HG03064 (cell line): ENCODE data around the gene SHROOM1.
A peak's percentile ranks its signal among the peaks of the same experiment; 100 is the strongest.
"Not testable (repeated sequence)": the region's sequence is repeated elsewhere in the genome, so short reads cannot be mapped to it uniquely, and the experiment has no call there.

Experiments
- ATAC-seq: cut with Tn5 transposase; IDR thresholded peaks from one replicate; pipeline ENCODE4 v1.9.1; 2021; ENCODE audit warnings: low read depth; ENCODE audit not compliant: unreplicated experiment

The SHROOM1 gene, protein sequence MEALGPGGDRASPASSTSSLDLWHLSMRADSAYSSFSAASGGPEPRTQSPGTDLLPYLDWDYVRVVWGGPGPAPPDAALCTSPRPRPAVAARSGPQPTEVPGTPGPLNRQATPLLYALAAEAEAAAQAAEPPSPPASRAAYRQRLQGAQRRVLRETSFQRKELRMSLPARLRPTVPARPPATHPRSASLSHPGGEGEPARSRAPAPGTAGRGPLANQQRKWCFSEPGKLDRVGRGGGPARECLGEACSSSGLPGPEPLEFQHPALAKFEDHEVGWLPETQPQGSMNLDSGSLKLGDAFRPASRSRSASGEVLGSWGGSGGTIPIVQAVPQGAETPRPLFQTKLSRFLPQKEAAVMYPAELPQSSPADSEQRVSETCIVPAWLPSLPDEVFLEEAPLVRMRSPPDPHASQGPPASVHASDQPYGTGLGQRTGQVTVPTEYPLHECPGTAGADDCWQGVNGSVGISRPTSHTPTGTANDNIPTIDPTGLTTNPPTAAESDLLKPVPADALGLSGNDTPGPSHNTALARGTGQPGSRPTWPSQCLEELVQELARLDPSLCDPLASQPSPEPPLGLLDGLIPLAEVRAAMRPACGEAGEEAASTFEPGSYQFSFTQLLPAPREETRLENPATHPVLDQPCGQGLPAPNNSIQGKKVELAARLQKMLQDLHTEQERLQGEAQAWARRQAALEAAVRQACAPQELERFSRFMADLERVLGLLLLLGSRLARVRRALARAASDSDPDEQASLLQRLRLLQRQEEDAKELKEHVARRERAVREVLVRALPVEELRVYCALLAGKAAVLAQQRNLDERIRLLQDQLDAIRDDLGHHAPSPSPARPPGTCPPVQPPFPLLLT

DNA sequence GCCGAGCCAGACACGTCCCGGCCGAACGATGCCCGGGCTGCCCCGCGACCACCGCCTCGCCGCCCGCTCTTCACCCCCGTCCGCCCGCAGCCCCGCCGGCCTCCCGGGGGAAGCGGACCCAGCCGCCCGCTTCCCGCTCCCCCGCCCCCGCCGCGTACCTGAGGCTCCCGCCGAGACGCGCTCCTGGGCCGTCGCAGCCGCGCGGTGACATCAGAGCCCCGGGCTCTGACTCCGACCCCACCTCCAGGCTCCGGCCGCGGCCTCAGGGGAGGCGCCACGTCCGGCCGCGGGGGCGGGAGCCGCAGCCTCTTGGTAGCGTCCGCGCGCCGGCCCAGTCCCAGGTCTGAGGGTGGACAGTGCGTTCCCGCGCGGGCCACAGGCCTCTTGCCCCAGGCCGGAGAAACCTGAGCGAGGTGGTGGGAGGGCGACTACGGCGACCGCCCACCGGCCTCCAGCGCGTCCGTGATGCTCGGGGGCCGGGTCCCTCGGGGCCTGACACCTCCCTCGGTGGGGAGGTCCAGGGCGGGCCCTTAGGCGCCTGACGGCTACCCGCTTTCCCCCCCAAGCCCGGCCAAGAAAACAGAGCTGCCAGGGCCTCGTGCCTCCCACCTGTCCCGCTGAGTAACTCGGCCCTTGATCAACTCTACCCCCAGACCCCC is at the start of gene SHROOM1:
SHROOM1 (minus strand) TSS at position 212 of the 659 bp plus-strand sequence. CDS start 4,507 bp downstream, outside the sequence.
- peak; percentile 75 for ATAC-seq

DNA sequence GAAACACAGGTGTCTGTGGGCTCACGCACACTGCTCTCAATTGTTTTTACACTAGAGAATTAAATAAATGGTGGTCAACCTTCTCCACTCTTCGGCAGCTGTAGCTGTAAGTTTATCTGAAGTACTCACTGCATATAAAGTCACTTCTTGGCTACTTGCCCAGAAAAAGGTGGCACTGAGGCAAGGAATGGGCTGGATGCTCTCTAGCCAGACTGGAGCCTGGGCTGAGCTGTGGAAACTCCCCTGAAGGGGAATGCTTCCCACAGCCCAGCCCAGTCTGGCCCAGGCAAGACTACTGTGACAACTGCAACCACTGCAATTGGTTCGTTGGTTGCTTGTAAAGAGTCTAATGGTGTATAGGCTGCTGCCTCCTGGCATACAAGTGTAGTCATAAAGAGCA is 47.5 kb upstream of the SHROOM1 start:
- no peak for ATAC-seq

DNA sequence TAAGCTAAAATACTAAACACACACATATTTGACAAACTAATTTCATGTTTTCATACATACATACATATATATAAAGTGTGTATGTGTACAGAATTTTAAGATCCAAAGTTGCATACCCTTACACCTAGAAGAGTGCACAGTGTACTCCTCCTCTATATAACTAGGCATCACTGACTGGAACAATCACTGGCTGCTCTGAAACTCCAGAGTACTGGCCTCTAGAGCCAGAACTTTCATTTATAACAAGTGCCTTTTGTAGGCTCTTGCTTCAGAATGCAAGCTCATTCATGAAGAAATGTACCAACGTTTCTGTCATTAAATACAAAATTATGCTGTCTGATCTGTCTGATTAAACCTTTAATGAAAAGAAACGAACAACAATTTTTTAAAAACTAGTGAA is 47.0 kb upstream of the SHROOM1 start:
- ATAC-seq = no peak

DNA sequence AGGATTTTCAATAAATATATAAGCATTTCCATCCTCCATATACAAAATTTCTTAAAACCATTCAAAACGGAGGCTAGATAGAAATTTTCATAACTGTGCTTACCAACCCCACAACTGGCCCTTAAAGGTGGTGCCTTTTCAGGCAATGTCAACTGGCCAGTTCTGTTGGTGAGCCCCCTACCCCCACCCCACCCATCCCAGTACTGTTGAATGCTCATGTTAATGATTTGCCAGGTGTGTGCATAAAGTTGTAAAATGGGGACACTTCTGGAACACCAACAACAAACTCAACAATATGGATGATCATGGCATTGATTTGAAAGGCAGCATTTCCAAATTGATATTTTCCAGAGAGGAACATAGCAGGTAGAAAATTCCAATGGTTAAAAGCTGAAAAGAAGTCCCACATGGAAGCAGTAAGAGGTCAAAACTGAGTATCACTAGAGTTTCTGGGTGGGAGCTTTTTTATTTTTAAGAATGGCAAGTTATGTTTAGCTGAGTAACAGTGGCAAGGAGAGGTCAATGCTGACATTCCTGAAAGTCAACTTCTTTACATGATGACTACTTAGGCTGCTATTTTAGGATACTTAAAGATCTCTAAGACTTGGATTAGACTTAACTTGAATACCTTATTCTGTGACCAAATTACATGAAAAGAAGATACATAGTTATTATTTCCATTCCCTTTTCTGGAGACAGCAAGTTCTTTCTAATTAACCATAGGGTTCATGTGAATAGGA is 45.7 kb upstream of the SHROOM1 start:
- no peak for ATAC-seq

DNA sequence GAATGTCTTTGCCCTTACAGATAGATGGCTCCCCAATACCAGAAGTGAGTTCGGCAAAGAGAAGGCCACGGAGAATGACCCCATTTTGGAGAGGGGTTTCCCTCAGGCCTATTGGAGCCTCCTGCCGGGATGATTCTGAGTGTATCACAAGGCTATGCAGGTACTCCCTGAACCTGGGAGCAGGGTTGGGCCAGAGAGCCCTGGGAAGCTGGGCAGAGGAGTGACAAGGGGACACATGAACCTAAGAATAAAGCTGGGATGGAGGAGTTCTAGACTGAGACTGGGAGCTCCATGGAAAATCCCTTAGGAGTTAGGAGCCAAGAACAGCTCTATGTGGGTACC is 43.5 kb upstream of the SHROOM1 start:
- ATAC-seq = no peak

DNA sequence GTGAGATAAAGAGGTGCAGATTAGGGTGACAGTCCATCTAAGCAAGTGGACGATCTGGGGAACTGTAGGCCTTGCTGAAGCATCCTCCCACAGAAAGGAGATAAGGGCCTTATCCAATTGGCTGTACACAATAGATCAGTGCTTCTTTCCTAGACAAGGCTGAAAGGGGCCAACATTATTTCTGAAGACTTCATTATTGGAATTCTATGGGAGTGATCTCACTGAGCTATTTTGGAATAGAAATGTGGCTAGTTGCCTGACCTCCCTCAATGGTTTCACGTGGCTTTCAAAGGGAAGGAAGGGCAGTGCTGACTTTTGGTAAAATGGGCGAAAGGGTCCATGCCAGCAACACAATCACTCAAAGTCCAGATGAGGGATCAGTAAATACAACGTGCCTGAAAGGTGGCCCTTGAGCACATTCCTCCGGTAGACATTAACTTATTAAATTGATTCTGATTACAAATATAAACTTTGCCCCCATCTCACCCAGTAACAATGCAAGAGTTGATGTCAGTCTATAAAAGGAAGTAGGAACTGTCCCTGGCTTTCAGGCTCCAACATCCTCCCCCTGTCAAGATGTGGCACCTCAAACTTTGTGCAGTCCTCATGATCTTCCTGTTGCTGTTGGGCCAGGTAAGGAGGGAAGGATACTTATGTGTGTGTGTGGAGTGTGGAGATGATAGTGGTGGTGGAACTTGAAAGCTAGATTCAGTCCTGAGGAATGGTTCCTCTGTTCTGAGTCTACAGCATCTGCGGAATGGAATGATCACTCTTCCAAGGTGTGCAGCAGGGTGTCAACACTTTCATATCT is 42.9 kb upstream of the SHROOM1 start, which contains the start of gene LEAP2:
LEAP2 (plus strand) TSS at position 550 of the 811 bp plus-strand sequence; CDS start at position 577, 27 bp downstream.
- ATAC-seq = no peak

DNA sequence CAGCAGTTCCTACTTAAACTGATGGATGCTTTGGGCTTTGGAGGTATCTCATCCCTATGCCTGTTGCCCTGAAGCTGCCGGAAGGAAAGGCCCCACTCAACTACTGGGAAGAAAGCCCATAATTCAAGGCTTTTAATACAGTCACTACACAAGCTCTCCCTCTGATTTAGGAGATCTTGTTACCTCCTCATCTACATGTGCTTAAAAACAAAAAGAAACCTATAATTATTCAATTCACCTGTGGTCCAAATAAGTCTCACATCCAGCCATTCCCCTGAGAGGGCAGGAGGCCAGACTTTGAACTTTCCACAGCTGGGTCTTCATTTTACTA is 42.3 kb upstream of the SHROOM1 start:
- no peak for ATAC-seq

DNA sequence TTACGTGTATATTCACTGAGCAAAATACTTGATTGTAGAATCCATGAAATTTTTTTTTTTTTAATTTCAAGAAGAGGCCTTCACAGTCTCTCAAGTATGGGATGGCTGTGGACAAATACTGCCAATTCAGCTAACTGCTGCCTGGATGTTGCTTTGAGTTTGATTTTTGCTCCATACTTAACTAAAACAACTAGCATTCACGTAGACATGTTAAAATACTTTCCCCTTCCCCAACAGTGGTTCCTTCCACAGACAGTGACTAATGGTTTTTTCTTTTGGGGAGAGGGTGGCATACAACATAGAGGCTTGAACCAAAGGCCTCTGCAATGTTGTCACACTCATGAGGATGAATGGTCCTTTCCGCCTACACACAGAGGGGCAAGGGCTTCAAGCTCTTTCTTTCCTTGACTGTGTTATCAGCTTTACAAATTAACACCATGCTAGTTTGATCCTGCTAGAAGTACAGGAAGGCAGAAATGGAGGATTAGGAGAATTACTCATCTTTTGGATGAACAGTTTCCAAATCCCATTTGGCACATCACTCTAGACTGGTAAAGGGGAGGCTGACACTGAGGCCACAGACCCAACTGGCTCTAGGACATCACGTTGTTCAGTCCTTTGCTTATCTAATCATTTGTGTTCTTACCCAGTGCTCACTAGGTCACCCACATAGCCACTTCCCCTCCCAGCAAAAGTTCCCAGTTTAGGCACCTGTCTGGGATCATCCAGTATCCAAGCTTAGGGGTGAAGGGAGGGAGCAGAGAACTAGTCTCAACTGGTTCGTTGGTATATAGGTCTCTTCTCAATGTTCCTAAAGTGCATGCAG is 41.2 kb upstream of the SHROOM1 start:
- no peak for ATAC-seq

DNA sequence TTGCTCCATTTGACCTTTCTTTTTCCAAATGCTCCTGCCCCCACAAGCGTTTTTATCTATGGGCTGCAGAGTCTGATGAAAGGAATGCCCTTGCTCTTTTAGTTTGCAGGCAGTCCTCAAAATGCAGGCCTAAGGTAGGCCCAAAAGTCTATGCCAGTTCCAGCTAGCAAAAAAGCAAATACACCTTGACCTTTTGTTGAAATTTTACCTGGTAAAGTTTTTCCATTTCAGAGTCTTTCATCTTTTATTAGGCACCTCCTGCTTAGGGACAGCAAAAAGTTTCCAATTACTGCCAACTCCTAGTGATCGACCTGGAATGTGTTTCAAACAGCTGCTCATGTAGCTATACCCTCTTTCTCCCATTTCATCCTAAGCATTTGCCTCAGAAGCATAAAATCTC is 40.4 kb upstream of the SHROOM1 start:
- ATAC-seq = no peak

DNA sequence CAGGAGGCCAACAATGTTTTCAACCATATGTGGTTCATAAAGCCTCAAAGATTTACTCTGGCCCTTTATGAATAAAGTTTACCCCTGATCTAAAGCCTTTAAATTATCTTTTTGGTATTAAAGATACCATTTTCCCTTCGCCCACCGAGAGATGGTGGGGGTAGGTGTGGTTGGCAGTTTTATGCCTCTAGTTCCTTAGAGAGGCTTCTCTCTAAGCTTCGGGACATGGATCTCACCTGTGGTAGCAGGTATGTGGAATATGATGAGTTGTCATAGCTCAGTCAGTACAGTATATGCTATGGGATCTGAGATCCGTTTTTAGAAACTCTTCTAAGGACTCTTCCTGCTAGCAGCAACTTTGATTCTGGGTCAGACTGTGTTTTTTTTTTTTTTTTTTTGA is 38.3 kb upstream of the SHROOM1 start:
- ATAC-seq = no peak

DNA sequence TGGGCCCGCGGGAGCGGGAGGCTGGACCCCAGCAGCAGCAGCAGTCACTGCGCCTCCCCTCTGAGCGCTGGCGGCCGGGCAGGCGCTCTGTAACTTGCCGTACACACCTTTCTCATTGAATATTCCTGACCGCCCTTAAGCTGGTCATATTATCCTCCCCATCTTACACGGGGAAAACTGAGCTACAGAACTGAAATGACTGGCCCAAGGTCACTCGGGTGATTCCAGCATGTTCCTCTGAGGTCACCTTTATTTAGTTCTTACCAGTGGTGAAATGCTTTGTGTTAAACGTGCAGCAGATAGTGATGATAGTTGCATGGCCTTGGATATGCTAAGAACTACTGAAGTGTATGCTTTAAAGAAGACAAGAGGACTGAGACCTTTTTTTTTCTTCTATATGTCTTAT is 36.6 kb upstream of the SHROOM1 start:
- ATAC-seq = no peak

DNA sequence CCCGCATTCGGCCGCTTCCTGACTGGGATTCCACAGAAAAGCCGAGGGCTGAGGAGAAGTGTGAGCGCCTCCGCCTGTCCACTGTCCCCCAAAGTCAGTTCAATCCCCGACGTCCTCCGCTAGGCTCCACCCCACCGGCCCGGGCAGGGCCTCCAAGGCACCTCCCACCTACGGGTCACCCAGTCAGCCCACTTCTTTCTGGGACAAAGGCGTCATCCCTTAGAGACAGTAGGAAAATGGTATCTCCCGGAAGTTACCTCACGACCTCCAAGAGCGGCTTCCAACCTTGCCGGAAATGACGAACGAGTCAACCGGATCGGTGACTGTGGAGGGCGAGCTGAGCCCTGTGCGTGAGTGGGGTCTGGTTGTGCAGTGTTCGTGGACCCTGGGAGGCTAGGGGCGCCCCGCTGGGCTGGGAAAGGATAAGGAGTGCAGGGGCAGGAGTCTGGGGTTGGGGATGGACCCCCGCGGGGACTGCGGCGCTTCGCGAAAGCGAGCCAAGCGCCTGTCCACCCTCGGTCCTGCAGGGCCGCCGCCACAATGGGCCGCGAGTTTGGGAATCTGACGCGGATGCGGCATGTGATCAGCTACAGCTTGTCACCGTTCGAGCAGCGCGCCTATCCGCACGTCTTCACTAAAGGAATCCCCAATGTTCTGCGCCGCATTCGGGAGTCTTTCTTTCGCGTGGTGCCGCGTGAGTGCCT is 36.0 kb upstream of the SHROOM1 start, which contains the start of the genes GDF9 and UQCRQ:
GDF9 (minus strand) TSS at position 128 of the 704 bp plus-strand sequence. CDS start 1,936 bp downstream, outside the sequence.
UQCRQ (plus strand) TSS at position 301 of the 704 bp plus-strand sequence; CDS start at position 541, 240 bp downstream.
- peak; percentile 99 for ATAC-seq

DNA sequence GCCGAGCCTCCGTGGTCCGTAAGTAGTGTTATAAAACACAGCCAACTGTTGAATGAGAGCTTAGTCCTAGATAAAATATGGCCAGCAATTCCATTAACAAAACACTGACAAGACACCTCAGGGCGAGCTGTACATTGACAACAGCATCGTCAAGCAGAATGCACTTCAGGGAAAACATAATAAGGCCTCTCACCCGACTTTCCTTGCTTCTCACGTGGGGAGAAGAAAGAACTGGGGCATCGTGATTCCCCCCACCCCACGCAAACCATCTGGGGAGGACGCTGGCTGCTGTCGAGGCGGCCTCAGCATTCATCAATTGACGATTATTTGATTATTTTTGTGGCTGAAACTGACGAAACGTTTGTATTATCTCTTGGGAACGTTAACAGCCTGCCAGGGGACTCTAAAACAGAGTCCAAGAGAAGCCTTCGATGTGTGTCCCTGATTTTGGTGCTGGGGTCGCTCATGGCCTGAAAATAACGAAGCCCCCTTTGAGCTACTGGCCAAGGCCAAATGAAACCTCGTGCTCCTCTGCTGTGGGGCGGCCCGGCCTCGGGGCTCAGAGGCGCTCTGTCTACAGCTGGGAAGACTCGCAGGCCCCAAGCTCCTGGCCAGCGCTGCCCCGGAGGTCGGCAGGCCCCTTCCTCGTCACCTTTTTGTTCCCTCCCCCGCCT is 35.4 kb upstream of the SHROOM1 start:
- ATAC-seq = peak; percentile 22

DNA sequence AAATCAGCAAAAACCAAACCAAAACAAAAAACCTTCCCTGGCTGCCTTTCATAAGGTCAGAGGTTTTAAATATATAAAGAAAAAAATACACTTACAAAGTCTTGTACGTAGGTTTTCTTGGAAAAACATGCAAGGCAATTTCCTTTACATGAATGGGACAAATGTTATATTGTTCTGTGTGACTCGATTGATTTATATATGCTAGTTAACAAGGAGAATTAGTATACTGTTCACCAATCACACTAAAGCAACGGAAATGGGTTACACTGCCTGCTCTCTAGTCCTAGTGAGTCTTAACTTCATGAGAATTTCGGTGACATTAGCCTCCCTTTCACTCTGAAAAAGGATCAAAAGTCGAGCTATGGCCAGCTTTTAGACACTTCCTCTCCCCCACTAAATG is 30.3 kb upstream of the SHROOM1 start:
- ATAC-seq = no peak

DNA sequence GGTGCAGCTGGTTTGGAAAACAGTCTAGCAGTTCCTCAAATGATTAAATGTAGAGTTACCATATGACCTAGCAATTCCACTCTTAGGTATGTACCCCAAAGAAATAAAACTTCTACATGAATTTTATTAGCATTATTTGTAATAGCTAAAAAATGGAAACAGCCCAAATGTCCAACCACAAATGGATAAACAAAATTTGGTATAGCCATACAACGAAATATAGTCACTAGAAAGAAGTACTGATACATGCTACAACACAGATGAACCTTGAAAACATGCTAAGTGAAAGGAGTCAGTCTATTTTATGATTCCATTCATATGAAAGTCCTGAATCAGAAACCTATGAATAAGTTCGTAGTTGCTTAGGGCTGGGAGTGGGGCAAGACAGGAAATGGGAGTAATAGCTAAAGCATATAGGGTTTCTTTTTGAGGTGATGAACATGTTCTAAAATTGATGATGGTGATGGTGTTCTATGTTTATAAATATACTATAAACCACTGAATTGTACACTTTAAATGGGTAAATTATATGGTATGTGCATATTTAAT is 29.5 kb upstream of the SHROOM1 start:
- ATAC-seq = no peak

DNA sequence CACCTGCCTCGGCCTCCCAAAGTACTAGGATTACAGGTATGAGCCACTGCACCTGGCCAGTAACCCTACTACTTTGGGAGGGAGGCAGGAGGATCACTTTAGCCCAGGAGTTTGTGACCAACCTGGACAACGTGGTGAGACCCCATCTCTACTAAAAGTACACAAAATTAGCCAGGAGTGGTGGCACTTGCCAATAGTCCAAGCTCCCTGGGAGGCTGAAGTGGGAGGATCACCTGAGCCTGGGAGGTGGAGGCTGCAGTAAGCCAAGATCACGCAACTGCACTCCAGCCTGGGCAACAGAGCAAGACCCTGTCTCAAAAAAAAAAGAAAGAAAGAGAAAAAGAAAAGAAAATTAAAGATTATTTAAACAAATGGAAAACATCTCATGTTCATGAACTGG is 25.6 kb upstream of the SHROOM1 start:
- ATAC-seq = no peak

DNA sequence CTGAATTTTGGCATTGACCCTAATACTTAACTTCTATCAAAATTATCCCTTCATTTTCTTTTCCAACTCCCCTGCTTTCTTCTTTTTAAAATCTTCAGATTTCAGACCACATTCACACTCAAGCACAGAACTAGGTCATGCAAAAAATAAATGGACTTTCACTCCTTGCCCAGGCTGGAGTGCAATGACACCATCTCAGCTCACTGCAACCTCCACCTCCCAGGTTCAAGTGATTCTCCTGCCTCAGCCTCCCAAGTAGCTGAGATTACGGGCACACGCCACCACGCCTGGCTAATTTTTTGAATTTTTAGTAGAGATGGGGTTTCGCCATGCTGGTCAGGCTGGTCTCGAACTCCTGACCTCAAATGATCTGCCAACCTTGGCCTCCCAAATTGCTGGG is 24.5 kb upstream of the SHROOM1 start:
- not testable (repeated sequence) for ATAC-seq
